Osteocyte (in vitro differentiated cells): Measurements from ENCODE around the gene IDUA. TPM values are rescaled to one million over a fixed set of nuclear protein-coding genes. Genes with fewer than 3 reads are reported as not detected.

Experiments used
- DNase-seq: peaks from one replicate; pipeline ENCODE4 v3.0.0; 2021; ENCODE audit warnings: mixed read lengths; ENCODE audit not compliant: unreplicated experiment; ENCODE audit errors: extremely low spot score
- H3K27ac Mint-ChIP-seq: one replicate; pipeline ENCODE4 v1.8.0; 2021; ENCODE audit warnings: mild to moderate bottlenecking, mixed read lengths; ENCODE audit not compliant: unreplicated experiment
- H3K27me3 Mint-ChIP-seq: one replicate; pipeline ENCODE4 v1.8.0; 2021; ENCODE audit warnings: mixed read lengths; ENCODE audit not compliant: unreplicated experiment
- H3K36me3 Mint-ChIP-seq: one replicate; pipeline ENCODE4 v1.8.0; 2021; ENCODE audit warnings: mixed read lengths; ENCODE audit not compliant: unreplicated experiment
- H3K4me1 Mint-ChIP-seq: one replicate; pipeline ENCODE4 v1.8.0; 2021; ENCODE audit warnings: mixed read lengths; ENCODE audit not compliant: unreplicated experiment
- H3K4me3 Mint-ChIP-seq: one replicate; pipeline ENCODE4 v1.8.0; 2021; ENCODE audit warnings: mild to moderate bottlenecking, moderate library complexity, mixed read lengths; ENCODE audit not compliant: unreplicated experiment
- H3K9me3 Mint-ChIP-seq: one replicate; pipeline ENCODE4 v1.8.0; 2021; ENCODE audit warnings: mixed read lengths; ENCODE audit not compliant: unreplicated experiment
- CTCF ChIP-seq: fragments of 200-600 bp; sonication (generic); IDR thresholded peaks from 2 replicates; pipeline ENCODE4 v1.5.0; 2021; ENCODE audit warnings: antibody characterized with exemption, mild to moderate bottlenecking, moderate library complexity
- total RNA-seq: library from RNA; stranded (reverse); gene quantifications from 2 replicates; pipeline ENCODE4 v1.2.1, GENCODE V29; 2021

The IDUA gene
- total RNA-seq, 1 donor from 2014 or later, result 67.8 TPM

GRCh38 chr4:992297-993110 lies 5.7 kb downstream of the IDUA start:
- Mint-ChIP-seq H3K27ac (no peak overlapping the region), H3K36me3 (no peaks in the 10 kb centered on the region), H3K4me3 (peak overlapping the region; percentile 51), H3K27me3 (no peaks in the 10 kb centered on the region), H3K4me1 (peaks cover 17% of the 10 kb centered on the region), H3K9me3 (no peaks in the 10 kb centered on the region)
- no peak for TF ChIP-seq CTCF
- DNase-seq, result no peak

- no peak for DNase-seq
Measured at GRCh38 chr4:993111-994029, 6.5 kb downstream of the IDUA start, which contains the start of gene SLC26A1. Gene SLC26A1, minus strand, starts transcription at chr4:993404. Its CDS starts 1,701 bp downstream, at chr4:991703.

GRCh38 chr4:995311-996026 lies 8.6 kb downstream of the IDUA start:
- Mint-ChIP-seq H3K4me3 (no peak overlapping the region), H3K27me3 (no peaks in the 10 kb centered on the region), H3K27ac (no peak overlapping the region), H3K9me3 (no peaks in the 10 kb centered on the region), H3K4me1 (peaks cover 9% of the 10 kb centered on the region), H3K36me3 (no peaks in the 10 kb centered on the region)
- DNase-seq, result no peak
- no peak for TF ChIP-seq CTCF

More at GRCh38 chr4:993111-994029, 6.5 kb downstream of the IDUA start, which contains the start of gene SLC26A1:
- Mint-ChIP-seq H3K27me3 (no peaks in the 10 kb centered on the region), H3K27ac (no peak within 1 kb of the TSS), H3K4me3 (peak within 1 kb of the TSS; percentile 51), H3K4me1 (peaks cover 9% of the 10 kb centered on the region), H3K9me3 (no peaks in the 10 kb centered on the region), H3K36me3 (no peaks in the 10 kb centered on the region)
- no peak for TF ChIP-seq CTCF

- H3K4me1 Mint-ChIP-seq, result peaks cover 9% of the 10 kb centered on the region
- no peaks in the 10 kb centered on the region for H3K9me3 Mint-ChIP-seq
- no peak for TF ChIP-seq CTCF
- no peaks in the 10 kb centered on the region for H3K36me3 Mint-ChIP-seq
- no peak for DNase-seq
- H3K4me3 Mint-ChIP-seq, result no peak overlapping the region
- no peaks in the 10 kb centered on the region for H3K27me3 Mint-ChIP-seq
- H3K27ac Mint-ChIP-seq, result no peak overlapping the region
Measured at GRCh38 chr4:996030-996996, 9.5 kb downstream of the IDUA start.
